Hematopoietic multipotent progenitor cell treated with erythropoietin and hydrocortisone succinate and interleukin-3 and kit ligand, for 8 days (in vitro differentiated cells): Measurements from ENCODE around the gene ZNF777.
"Not testable (repeated sequence)": the region's sequence is repeated elsewhere in the genome, so short reads cannot be mapped to it uniquely, and the experiment has no call there.

Source experiments
- DNase-seq: peaks from one replicate; pipeline ENCODE4 v3.0.0-alpha.2; 2015

The ZNF777 gene

DNA sequence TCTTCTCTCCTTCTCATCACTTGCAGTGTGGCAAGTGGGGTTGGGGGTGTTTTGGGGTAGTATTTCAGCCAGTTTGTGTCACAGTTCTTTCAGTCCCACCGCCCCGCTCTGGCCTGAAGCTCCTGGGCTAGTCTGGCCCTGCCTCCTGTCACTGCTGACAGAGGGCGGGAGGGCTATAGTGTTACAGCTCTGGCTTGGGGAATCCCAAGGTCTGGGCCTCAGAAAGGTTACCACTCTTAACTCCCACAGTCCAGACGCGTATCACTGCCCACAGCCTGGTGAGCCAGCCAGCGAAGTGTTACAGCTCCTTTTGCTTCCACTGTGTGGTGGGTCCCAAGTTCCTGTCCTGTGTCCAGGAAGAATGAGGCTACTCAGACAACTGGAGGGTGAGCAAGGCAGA is 56.0 kb downstream of the ZNF777 start:
- DNase-seq, result no peak

- no peak for DNase-seq
Observed at GRCh38 chr7:149404396-149404795, 56.5 kb downstream of the ZNF777 start.

GRCh38 chr7:149398195-149398820 is 62.6 kb downstream of the ZNF777 start:
- DNase-seq, result no peak

DNA sequence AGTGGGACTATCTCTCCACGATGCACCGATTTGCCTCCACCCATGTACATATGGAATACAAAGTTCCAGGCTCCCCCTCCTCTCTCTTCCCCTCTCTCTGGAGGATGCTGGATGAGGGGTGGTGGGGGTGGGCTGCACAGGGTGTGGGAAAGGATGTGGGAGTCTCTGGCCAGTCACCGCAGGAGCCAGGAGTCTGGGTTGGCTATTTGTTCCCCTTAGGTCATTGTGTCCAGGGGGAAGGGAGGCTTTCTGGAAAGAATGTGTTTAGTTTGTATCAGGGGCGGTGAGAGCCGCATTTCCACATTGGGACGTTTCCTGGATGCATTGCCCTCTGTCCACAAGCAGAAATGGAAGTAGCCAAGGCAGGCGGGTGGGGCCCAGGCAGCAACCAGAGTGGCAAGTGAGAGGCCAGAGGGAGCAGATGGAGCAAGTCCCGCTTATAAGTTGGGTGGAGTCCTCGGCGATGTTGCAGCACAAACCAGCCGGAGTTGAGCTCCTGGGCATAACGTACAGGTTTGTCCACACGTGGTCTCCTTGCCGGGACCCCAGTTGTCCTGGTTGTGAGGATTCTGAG is 63.3 kb downstream of the ZNF777 start:
- DNase-seq, result no peak

- not testable (repeated sequence) for DNase-seq
Observed at GRCh38 chr7:149388550-149389335, 72.1 kb downstream of the ZNF777 start.

DNA sequence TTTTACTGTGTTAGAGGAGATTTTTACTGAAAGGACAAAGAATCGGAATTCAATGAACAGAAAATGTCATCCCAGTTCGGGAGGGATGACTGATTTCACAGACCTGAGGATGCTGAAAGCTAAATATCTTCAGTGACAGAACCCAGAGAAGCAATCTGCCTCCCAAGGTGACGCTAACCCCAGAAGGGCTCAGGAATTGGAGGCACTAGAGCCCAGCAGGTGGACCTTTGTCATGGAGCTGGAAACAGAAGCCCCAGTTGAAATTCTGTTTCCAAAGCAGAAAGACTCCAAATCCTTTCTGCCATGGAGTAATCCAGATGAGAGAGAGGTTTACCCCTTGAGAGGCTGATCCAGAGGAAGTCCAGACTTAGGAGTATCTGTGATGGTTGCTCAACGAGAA is 74.3 kb downstream of the ZNF777 start:
- not testable (repeated sequence) for DNase-seq

GRCh38 chr7:149385195-149385950 is 75.5 kb downstream of the ZNF777 start:
- no peak for DNase-seq
